Fibroblast of skin of scalp (primary cell): Measurements from ENCODE around the gene OAS3. TPM values are rescaled to one million over a fixed set of nuclear protein-coding genes. Genes with fewer than 3 reads are reported as not detected.
"Not testable (repeated sequence)": the region's sequence is repeated elsewhere in the genome, so short reads cannot be mapped to it uniquely, and the experiment has no call there.

Experiments
- DNase-seq: peaks from one replicate; pipeline ENCODE4 v3.0.0-alpha.2; 2013
- polyA plus RNA-seq, 2 experiments: library from polyadenylated mRNA; unstranded; fragments of 120-200 nt; gene quantifications; one replicate each; pipeline ENCODE4 v1.2.1, GENCODE V29; 2013; ENCODE audit not compliant: insufficient read length in 2 of 2

OAS3 gene, protein sequence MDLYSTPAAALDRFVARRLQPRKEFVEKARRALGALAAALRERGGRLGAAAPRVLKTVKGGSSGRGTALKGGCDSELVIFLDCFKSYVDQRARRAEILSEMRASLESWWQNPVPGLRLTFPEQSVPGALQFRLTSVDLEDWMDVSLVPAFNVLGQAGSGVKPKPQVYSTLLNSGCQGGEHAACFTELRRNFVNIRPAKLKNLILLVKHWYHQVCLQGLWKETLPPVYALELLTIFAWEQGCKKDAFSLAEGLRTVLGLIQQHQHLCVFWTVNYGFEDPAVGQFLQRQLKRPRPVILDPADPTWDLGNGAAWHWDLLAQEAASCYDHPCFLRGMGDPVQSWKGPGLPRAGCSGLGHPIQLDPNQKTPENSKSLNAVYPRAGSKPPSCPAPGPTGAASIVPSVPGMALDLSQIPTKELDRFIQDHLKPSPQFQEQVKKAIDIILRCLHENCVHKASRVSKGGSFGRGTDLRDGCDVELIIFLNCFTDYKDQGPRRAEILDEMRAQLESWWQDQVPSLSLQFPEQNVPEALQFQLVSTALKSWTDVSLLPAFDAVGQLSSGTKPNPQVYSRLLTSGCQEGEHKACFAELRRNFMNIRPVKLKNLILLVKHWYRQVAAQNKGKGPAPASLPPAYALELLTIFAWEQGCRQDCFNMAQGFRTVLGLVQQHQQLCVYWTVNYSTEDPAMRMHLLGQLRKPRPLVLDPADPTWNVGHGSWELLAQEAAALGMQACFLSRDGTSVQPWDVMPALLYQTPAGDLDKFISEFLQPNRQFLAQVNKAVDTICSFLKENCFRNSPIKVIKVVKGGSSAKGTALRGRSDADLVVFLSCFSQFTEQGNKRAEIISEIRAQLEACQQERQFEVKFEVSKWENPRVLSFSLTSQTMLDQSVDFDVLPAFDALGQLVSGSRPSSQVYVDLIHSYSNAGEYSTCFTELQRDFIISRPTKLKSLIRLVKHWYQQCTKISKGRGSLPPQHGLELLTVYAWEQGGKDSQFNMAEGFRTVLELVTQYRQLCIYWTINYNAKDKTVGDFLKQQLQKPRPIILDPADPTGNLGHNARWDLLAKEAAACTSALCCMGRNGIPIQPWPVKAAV
- polyA plus RNA-seq (2013, experiment 1 of 2; ENCODE audit: insufficient read length): 2.2 TPM
- polyA plus RNA-seq (2013, experiment 2 of 2; ENCODE audit: insufficient read length): 2.8 TPM

DNA sequence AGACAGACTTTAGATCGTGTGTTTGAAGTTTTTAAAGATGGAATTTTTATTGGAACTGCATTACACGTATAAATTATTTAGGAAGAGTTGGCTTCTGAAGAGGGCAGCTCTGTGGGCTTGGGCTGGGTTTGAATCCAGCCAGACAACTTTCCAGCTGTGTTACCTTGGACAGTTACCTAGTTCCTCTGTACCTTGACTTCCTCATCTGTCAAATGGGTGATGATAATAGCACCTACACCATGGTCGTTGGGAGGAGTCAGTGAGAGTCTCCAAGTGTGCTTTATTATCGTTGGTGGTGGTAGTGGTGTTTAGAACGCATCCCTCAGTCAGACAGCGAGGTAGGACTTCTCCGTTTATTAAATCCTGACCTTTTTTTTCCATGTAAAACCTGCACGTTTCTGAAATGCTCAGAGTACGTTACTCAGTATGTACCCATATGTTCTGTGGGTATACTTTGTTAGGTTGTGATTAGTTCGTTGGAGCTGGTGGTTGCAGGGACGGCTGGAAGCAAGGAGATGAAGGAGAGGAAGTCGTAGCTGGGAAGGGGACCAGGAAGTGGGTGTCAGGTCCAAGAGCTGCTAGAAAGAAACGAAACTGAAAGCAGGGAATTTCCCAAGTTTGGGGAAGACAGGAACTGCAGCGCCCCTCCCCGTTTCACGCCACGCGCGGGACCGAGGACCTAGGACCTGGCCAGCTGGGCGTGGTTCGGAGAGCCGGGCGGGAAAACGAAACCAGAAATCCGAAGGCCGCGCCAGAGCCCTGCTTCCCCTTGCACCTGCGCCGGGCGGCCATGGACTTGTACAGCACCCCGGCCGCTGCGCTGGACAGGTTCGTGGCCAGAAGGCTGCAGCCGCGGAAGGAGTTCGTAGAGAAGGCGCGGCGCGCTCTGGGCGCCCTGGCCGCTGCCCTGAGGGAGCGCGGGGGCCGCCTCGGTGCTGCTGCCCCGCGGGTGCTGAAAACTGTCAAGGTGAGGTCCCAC lies at the start of gene OAS3:
TSS of gene OAS3 (plus strand) at position 734 of the 979 bp plus-strand sequence. CDS start at position 791, 57 bp downstream.
- DNase-seq: peak; percentile 67

DNA sequence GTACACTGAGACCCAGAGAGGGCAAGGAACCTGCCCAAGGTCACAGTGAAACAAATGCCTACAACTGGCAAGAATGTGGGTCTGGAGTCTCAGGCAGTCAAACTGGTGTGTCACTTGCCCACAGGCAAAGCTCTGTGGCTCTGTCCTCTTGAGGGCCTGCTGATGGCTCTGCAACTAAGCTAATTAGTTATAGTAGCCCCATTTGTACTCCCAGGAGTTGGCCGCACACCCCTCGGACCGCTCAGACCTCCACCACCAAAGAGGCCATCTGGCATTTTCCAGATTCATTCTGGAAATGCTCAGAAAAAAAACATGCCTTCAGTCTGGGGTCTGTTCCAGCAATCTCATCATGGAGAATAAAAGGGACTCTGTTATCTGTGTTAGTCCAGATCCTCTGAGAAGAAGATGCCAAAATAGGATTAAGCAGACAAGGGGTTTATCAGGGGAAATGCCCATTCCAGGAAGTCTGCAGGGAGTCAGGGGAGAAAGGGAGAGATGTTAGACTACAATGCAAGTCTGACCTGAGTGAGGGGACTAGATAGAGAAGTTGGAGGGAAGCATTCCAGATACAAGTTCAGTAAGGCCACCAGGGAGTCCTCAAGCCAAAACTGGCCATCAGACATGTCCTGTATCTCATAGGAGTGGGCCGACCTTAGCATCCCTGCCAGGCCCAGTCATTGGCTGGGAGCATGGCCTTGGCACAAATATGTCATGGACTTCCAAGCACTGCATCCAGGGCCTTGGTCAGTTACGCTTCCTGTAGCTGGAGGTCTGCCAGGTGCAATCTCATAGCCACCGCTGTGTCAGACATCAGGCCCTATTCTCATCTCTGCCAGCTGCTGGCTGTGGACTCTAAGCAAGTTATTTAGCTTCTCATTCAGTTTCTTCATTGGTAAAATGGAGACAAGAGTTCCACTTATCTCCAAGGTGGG lies 46.9 kb upstream of the OAS3 start:
- DNase-seq: no peak

DNA sequence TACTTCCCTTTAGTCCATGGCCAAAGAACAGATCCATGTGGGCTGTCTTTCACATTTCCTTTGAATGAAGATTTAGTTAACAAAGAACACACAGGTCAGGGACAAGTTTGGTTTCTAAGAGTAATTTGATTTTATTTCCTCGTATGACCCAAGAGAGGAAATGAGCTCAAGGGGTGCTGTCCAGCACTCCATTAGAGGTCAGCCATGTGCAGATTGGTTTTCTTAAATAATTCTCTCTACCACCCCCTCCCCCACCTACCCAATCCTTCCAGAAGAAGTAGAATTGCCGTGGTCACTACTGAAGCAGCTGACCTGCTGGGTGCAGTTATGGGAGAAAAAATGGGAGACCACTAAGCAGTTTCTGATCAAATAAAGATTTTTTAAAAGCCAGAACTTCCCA lies 45.4 kb upstream of the OAS3 start:
- no peak for DNase-seq

DNA sequence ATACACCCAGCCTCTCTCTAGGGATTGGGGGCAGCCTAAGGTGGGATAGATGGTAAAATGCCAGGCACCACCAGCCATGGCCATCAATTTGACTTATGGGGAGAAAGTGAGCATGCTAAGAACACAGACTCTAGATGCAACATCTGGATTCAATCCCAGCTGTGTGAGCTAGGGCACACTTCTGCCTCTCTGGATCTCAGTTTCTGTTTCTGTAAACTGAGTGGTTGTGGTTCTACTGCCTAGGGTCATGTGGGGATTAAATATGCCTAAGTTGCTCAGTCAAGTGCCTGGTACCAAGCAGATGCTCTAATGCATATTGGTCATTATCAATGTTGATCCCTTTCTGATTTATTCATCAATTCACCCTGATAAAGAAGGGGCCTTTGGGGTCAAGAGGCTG lies 44.1 kb upstream of the OAS3 start:
- DNase-seq: no peak

DNA sequence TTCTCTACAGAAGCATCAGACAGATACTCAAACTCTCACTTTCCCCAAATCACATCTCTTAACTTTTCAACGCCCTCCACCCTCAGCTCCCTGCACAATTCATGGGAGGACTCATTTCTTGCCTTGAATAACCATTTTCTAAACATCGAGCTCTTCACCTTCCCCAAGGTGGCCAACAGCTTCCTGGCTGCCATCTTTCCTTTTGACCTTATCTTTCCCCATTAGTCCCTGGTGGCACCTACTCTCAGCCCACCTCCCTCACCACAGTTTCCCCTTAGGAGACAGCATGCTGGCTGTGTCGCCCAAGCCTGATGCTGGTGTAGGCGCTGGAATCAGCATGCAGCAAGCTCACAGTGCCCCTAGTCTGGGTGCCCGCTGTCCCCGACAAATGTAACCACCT lies 39.9 kb upstream of the OAS3 start:
- DNase-seq: no peak

DNA sequence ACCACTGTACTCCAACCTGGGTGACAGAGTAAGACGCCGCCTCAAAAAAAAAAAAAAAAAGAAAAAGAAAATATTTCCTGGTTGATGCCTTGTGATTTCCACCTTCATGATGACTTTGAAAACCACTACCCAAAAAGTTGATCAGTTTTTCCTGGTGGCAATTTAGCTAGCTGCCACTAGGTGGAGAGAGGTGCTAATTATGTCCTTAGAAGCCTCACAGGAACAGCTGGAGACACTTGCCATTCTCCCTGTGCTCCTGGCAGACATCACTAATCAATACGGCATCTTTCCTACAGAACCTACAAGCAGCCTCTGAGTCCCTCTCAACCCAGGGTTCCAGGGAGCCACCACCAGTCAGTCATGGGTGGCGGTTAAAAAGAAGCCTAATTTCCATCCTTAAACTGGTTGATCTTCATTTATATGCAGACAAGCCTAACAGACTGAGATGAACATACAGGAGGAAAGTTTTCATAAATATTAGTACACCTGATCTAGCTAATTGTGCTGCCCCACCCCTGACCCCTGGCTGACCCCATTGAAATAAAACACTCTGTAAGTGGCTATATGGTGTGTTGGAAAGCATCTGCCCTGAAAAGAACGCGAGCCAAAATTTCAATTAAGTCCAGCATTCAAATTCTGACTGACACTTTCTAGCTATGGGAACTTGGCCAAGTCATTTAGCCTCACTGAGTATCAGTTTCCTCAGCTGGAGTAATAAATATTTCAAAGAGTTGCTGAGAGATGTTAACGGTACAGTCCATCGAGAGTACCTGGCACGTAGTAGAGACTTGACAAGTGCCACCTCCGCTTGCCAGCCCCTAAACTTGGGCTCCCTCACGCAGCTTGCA lies 37.8 kb upstream of the OAS3 start:
- DNase-seq: peak; percentile 40

DNA sequence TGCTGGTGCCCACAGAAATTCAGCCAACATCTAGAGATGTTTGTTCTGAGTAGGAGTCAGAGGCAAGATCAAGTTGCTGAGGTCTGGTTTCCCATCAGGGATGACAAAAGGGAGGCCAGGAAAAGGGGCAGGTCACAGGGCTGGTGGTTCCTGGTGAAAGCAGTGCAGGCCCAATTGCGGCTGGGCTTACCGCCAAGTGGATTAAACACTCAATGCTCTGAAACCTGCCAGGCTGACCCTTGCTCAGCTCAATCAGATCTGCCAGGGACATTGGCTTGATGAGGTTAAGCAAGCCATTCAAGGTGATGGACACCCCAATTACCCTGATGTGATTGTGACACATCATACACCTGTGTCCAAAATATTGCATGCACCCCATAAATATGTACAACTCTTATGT lies 37.0 kb upstream of the OAS3 start:
- DNase-seq: no peak

DNA sequence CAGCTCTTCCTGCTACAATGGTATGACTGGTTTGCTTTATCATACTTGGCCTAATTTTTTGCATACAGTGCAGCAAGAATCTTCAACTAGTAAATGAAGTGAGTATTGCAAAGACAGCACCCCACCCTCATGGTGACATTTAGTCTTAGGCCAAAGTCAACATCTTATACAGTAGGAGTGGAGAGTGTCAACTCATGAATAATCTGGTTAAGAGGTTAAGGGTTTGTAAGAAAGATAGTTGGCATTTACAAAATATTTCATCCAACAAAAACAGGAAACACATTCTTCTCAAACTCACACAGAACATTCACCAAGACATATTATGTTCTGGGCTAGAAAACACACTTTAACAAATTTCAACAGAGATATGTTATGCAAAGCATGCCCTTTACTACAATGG lies 33.7 kb upstream of the OAS3 start:
- DNase-seq: peak; percentile 69

DNA sequence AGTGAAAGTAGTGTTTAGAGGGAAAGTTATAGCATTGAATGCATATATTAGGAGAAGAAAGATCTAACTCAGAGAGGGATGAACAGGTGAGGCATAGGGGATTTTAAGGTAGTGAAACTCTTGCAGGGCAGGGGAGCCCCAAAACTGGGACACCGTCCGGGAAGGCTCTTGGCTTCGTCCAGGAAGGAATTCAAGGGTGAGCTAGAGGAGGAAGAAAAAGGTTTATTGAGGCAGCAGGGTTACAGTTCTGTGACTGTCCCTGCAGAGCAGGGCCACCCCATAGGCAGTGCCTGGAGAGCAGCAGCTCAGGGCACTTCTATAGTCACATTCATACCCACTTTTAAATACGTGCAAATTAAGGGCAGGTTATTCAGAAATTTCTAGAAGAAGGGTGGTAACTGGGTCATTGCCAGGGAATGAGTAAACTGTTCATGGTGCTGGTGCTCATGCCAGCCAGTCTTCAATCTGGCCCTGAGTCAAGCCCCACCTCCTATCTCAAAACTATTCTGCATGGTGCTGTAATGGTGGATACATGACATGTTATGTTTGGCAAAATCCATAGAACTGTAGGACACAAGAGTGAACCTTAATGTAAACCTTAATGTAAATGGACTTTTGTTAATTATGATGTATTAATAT lies 32.7 kb upstream of the OAS3 start:
- DNase-seq: no peak

DNA sequence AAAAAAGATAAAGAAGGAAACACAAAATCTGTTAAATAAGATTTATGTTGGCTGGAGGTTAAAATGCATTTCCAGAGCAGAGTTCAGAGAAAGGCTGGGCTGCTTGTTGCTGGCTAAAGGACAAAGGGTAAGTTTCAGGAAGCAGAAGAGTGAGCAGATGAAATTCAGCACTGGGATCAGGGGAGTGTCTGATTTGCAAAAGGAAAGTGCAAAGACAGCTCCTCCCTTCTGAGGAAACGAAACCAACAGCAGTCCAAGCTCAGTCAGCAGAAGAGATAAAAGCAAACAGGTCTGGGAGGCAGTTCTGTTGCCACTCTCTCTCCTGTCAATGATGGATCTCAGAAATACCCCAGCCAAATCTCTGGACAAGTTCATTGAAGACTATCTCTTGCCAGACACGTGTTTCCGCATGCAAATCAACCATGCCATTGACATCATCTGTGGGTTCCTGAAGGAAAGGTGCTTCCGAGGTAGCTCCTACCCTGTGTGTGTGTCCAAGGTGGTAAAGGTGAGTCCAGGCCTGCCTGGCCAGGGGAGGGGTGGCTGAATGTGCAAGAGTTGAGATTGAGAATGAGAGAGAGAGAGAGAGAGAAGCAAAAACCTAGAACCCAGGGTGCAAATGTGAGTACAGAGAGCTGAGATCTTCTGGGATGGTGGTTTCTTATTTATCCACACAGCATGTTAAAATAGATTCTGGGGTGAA lies 31.4 kb upstream of the OAS3 start, which contains the start of gene OAS1:
TSS of gene OAS1 (plus strand) at position 251 of the 703 bp plus-strand sequence. CDS start at position 329, 78 bp downstream.
- DNase-seq: no peak

DNA sequence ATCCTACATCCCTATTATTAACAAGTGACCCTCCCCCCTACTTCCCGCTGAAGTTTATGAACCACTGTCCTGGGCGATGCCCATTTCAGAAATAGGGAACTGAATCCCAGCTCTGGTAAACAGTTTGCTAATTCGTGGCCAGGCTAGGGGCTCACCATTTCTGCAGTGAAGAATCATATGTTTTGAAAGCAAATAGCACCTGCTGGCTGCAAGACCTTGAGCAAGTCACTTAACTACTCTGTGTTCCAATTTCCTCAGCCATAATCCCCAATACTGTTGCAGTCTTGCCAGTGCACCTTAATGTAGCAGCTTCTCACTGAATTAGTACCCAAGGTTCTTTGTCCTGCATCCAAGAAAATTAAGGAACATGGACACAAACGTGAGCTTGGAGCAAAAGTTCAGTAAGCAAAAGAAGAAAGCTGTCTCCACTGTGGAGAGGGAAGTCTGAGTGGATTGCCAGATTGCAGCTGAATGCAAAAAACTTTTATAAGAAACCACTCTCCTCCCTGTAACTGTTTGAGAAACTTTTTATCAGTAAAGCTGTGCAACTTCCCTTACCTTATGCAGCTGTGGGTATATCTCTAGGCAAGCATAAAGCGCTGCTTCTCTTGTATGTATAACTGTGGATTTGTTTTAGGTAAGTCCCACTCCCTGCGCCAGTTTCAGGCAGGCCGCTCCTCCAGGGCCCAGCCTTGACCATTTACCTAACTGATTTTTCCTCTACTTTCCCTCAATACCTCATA lies 30.7 kb upstream of the OAS3 start:
- no peak for DNase-seq

DNA sequence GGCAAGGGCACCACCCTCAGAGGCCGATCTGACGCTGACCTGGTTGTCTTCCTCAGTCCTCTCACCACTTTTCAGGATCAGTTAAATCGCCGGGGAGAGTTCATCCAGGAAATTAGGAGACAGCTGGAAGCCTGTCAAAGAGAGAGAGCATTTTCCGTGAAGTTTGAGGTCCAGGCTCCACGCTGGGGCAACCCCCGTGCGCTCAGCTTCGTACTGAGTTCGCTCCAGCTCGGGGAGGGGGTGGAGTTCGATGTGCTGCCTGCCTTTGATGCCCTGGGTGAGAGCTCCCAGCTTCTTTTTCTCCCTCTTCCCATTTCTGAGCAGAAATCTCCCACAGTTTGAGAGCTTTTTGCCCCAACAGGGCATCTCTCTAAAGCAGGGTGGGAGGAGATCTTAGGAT lies 29.7 kb upstream of the OAS3 start:
- DNase-seq: no peak

DNA sequence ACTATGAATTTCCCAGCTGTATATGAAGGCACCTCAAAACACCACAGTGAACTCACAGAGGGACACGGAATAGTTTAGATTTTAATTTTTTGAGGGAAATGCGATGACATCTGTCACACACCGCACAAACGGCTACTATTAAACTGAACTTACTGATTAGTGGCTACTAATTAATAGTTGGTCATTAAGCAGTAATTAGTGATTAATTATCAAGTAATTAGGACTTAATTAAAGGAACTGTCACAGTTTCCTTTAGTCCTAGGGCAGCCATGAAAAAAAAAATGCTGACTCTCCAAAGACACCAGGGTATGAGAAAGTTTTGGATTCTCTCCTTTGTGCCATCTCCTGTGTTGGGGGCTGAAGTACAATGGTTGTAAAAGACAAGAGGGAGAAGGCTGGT lies 28.6 kb upstream of the OAS3 start:
- no peak for DNase-seq

DNA sequence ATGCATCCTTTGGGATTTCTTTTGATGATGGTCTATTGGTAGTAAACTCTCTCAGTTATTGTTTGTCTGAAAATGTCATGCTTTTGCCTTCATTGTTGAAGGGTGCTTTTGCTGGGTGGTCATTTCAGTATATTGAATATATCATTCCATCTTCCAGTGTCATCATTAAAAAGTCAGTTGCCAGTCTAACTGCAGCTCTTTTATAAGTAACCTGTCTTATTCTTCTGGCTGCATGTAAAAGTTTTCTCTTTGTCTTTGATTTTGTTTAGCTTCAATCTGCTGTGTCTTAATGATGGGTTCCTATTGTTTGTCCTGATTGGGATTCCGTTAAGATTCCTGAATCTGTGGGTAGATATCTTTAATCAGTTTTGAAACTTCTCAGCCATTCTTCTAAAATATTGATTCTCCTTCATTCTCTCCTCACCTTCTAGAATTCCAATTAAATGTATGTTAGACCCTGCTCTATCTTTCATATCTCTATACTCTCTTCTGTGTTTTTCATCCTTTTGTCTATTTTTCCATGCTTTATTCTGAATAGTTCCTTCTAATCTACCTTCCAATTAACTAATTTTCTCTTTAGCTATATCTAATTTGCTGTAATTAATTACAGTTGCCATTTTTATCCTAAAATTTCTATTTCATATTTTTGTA lies 25.1 kb upstream of the OAS3 start:
- no peak for DNase-seq

DNA sequence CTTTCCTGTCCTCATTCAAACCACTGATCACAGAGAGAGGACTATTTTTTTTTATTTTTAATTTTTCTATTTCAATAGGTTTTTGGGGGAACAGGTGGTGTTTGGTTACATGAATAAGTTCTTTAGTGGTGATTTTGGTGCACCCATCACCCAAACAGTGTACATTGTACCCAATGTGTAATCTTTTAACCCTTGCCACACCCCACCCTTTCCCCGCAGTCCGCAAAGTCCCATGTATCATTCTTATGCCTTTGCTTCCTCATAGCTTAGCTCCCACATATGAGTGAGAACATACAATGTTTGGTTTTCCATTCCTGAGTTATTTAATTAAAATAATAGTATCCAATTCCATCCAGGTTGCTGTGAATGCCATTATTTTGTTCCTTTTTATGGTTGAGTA lies 24.4 kb upstream of the OAS3 start:
- not testable (repeated sequence) for DNase-seq

DNA sequence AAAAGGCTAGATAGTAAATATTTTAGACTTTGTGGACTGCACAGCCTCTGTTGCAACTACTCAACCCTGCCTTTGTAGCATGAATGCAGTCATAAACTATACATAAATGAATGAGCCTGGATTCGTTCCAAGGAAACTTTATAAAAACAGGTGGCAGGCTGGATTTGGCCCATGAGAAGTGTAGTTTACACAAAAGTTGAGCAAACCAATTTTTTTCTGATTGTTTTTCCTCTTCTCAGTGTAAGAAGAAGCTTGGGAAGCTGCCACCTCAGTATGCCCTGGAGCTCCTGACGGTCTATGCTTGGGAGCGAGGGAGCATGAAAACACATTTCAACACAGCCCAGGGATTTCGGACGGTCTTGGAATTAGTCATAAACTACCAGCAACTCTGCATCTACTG lies 22.0 kb upstream of the OAS3 start:
- DNase-seq: no peak

DNA sequence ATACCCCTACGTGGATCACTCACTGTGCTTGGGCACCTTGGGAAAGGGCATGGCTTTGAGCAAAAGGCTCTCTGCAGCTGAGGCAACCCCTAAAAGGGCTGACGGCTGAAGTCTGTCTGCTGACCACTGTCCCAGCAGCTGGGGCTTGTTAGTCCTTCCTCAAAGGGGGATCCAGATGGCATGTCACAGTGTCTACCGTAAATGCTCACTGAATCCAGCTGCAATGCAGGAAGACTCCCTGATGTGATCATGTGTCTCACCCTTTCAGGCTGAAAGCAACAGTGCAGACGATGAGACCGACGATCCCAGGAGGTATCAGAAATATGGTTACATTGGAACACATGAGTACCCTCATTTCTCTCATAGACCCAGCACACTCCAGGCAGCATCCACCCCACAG lies 19.2 kb upstream of the OAS3 start:
- DNase-seq: no peak
